Testis (tissue), 3 donors: Measurements from ENCODE around the gene ALCAM. TPM values are rescaled to one million over a fixed set of nuclear protein-coding genes. Genes with fewer than 3 reads are reported as not detected.

Experiments
- DNase-seq: peaks from one replicate; pipeline ENCODE4 v3.0.0-alpha.2; 2019
- H3K27ac ChIP-seq, 2 donors: fragments of 200-600 bp; sonication (generic); one replicate each; pipeline ENCODE4 v1.5.1; 2019
- H3K27me3 ChIP-seq: fragments of 200-600 bp; sonication (generic); one replicate; pipeline ENCODE4 v1.5.1; 2019
- H3K36me3 ChIP-seq: fragments of 200-600 bp; sonication (generic); one replicate; pipeline ENCODE4 v1.5.1; 2017; ENCODE audit warnings: low read depth; ENCODE audit errors: missing control alignments
- H3K4me1 ChIP-seq: fragments of 200-600 bp; sonication (generic); one replicate; pipeline ENCODE4 v1.5.1; 2019
- H3K4me3 ChIP-seq, 2 donors: fragments of 200-600 bp; sonication (generic); one replicate each; pipeline ENCODE4 v1.5.1; 2017 to 2019
- H3K9me3 ChIP-seq: fragments of 200-600 bp; sonication (generic); one replicate; pipeline ENCODE4 v1.5.1; 2017
- CTCF ChIP-seq, 3 experiments: fragments of 450-650 bp in 2 of 3; fragments of 200-600 bp in 1 of 3; sonication (generic) in 1 of 3; IDR thresholded peaks; one replicate each; pipeline ENCODE4 v1.5.1; 2016 to 2019; ENCODE audit warnings: antibody characterized with exemption in 3 of 3, mild to moderate bottlenecking in 2 of 3, moderate library complexity in 1 of 3
- POLR2A ChIP-seq: fragments of 450-650 bp; IDR thresholded peaks from one replicate; pipeline ENCODE4 v1.6.1; 2017; ENCODE audit warnings: antibody characterized with exemption, mild to moderate bottlenecking, moderate library complexity
- WGBS, 2 donors: methylation state at CpG; one replicate each; pipeline ENCODE4 v1.1.5; 2018; 5-methylcytosine and 5-hydroxymethylcytosine counted together
- intact Hi-C: fragments of 100-400 bp; cut with DNase I; formaldehyde crosslinking; loops from one replicate; pipeline ENCODE4 v1.15.1; 2023; ENCODE audit warnings: low total_unique reads
- polyA plus RNA-seq: library from polyadenylated mRNA; stranded (reverse); fragments of 350-450 nt; fragmentation: Illumina TruSeq; extraction: RNeasy Lipid Tissue Mini Kit (QIAGEN cat#74804); gene quantifications from one replicate; pipeline ENCODE4 v1.2.3, GENCODE V29; 2014; ENCODE audit warnings: low read depth, low replicate concordance; ENCODE audit not compliant: insufficient read depth
- total RNA-seq, 2 donors: library from RNA; depleted of rRNA; stranded (reverse); fragments of >200 nt; gene quantifications; one replicate each; pipeline ENCODE4 v1.2.3, GENCODE V29; 2016

Gene ALCAM
- total and polyA plus RNA-seq, 3 donors from 2014 or later: 8.3 to 9.0 (median 8.7) TPM

- no peak for DNase-seq
- H3K9me3 ChIP-seq: no peaks in the 10 kb centered on the region
- WGBS, 2 donors: 89 to 90% methylated on average over 3 of the region's 3 CpGs
- intact Hi-C loops: no loop called here
- no peaks in the 10 kb centered on the region for H3K4me1 ChIP-seq
- no peaks in the 10 kb centered on the region for H3K27me3 ChIP-seq
- H3K27ac ChIP-seq: no peak overlapping the region
- no peaks in the 10 kb centered on the region for H3K36me3 ChIP-seq
- TF ChIP-seq POLR2A: no peak
- TF ChIP-seq CTCF (IDR thresholded peaks at IDR 0.05): no peak
- H3K4me3 ChIP-seq: no peak overlapping the region
Observed at GRCh38 chr3:105458518-105459215, 92.0 kb downstream of the ALCAM start.

DNA sequence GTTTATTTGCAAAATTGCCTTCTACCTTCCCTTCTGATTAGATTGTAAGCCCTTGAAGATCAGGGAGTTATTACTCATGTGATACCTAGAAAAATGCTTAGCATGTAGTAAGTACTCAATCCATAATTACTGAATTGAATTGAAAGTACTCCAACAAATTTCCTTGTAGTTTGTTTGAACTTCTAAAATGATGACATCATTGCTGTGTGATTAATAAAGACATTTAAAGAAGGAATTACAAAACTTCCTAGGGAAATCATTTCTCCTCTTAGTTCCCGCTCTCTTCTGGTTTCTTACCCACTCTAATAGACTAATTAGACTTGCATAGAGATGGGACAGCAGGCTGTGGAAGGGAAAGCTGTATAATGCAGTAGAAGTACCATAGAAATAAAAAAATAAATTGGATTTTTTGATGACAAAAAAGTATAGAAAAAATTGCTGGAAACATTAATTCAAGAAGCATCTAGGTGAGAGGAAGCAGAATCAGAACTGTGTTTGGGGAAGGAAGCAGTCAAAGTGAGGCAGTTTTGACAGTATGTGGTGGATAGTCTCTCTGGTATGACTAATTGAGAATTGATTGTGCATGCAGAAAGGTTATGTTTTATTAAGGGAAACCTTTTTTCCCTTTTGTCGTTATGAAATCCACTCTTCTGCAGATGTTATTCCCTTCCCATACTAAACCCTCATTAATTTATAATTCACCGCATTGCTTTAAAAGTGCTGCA is 93.0 kb downstream of the ALCAM start:
- Histone ChIP-seq H3K4me1 (no peaks in the 10 kb centered on the region), H3K36me3 (no peaks in the 10 kb centered on the region), H3K27ac (no peak overlapping the region), H3K4me3 (no peak overlapping the region), H3K9me3 (no peaks in the 10 kb centered on the region), H3K27me3 (no peaks in the 10 kb centered on the region)
- no peak for TF ChIP-seq POLR2A
- no peak for TF ChIP-seq CTCF (IDR thresholded peaks at IDR 0.05)
- 74 to 76% methylated on average over 3 of the region's 3 CpGs for WGBS, 2 donors
- intact Hi-C loops: no loop called here
- no peak for DNase-seq

- Histone ChIP-seq H3K4me3 (no peak overlapping the region), H3K4me1 (no peaks in the 10 kb centered on the region), H3K36me3 (no peaks in the 10 kb centered on the region), H3K9me3 (no peaks in the 10 kb centered on the region), H3K27me3 (no peaks in the 10 kb centered on the region), H3K27ac (no peak overlapping the region)
- 86% methylated on average over 1 of the region's 1 CpG for WGBS, 2 donors
- intact Hi-C loops: no loop called here
- TF ChIP-seq CTCF (IDR thresholded peaks at IDR 0.05) (no peak), POLR2A (no peak)
- no peak for DNase-seq
Observed at GRCh38 chr3:105463620-105464019, 96.9 kb downstream of the ALCAM start.

- 75 to 85% methylated on average over 2 of the region's 2 CpGs for WGBS, 2 donors
- no peaks in the 10 kb centered on the region for H3K9me3 ChIP-seq
- no peak overlapping the region for H3K27ac ChIP-seq
- no peak overlapping the region for H3K4me3 ChIP-seq
- intact Hi-C loops: no loop called here
- H3K4me1 ChIP-seq: no peaks in the 10 kb centered on the region
- H3K36me3 ChIP-seq: no peaks in the 10 kb centered on the region
- no peaks in the 10 kb centered on the region for H3K27me3 ChIP-seq
- no peak for TF ChIP-seq CTCF (IDR thresholded peaks at IDR 0.05)
- TF ChIP-seq POLR2A: no peak
- no peak for DNase-seq
Observed at GRCh38 chr3:105465251-105465853, 98.6 kb downstream of the ALCAM start.
